Gastrocnemius medialis (tissue), 4 donors: ENCODE data around the gene GRIN2C.

ENCODE experiments used
- CTCF ChIP-seq, 5 experiments: fragments of 450-650 bp in 3 of 5; fragments of 200-600 bp in 2 of 5; sonication (generic) in 2 of 5; IDR thresholded peaks in 4 of 5; conservative IDR thresholded peaks in 1 of 5; 1 replicate in 4 of 5; 2 replicates in 1 of 5; pipeline ENCODE4 v1.5.1; 2016 to 2019; ENCODE audit warnings: antibody characterized with exemption in 5 of 5, mild to moderate bottlenecking in 3 of 5, moderate library complexity in 3 of 5
- POLR2A ChIP-seq, 2 donors: fragments of 450-650 bp; IDR thresholded peaks; one replicate each; pipeline ENCODE4 v1.6.1; 2017; ENCODE audit warnings: antibody characterized with exemption in 2 of 2, mild to moderate bottlenecking in 2 of 2, moderate library complexity in 2 of 2

DNA sequence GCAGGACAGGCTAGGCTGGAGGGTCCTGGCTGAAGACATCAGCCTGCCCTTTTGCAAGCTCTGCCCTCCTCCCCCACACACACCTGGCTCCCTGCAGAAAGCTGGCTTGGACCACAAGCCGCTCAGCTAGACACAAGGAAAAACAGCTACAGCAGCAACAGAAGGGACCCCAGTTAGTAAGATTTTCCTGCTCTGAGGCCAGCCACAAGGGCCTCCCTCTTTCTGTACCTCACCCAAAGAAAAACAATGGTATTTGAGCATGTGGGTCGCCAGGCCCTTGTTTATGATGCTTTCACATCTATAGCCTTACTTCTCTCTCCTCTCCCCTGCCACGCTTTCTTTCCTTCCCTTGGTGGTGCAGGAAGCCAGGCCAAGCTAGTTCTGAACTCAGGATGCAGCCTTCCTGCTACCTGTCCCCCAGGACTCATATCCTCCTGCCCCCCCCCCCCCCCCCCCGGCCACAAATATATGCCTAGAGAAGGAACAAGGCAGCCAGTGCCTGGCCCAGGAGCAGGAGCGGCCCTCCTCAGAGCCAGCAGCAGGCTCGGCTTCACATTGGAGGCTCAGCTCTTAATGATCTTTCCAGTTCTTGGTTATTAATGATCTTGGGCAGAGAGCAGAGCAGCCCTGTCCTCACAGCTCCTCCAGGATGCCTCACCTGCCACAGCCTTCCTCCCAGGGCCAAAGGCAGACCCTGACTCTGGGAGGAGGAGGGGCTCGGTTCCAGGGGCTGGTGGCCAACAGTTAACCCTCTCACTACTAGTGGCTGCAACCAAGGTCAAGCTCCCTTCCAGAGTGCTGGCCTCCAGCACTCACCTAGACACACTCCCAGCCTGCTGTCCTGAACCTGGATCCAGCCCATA, 19.5 kb downstream of the GRIN2C start:
- TF ChIP-seq CTCF (IDR thresholded peaks at IDR 0.05 in 4 of 5, conservative IDR thresholded peaks at IDR 0.05 in 1 of 5) (no peak), POLR2A (IDR thresholded peaks at IDR 0.05) (no peak)
